Neural progenitor cell (in vitro differentiated cells): ENCODE results near the gene WDR36.

Source experiments
- CTCF ChIP-seq: fragments of 200-600 bp; sonication (generic); IDR thresholded peaks from 2 replicates; pipeline ENCODE4 v1.5.1; 2017; ENCODE audit warnings: antibody characterized with exemption, mild to moderate bottlenecking
- EZH2 ChIP-seq: fragments of 200-600 bp; sonication (generic); IDR thresholded peaks from 2 replicates; pipeline ENCODE4 v1.6.1; 2017; ENCODE audit warnings: antibody characterized with exemption, mild to moderate bottlenecking, moderate library complexity

GRCh38 chr5:111132076-111132475, 39.9 kb downstream of the WDR36 start:
- TF ChIP-seq CTCF (no peak), EZH2 (no peak)
